ENCODE data around the gene MKI67.

- TF ChIP-seq POLR2A (IDR thresholded peaks at IDR 0.05; ENCODE audit: low read length) (no peak), MAX (IDR thresholded peaks at IDR 0.05) (no peak), TP53 (CRISPR knock-in tag; IDR thresholded peaks at IDR 0.05) (no peak)
Observed at GRCh38 chr10:128130051-128130450, 3.8 kb upstream of the MKI67 start.
